ENCODE results near the gene RBM3. TPM values are rescaled to one million over a fixed set of nuclear protein-coding genes. Genes with fewer than 3 reads are reported as not detected.

Gene RBM3
- total RNA-seq, 4 donors from 2014 or later = 94.0 to 204 (median 156) TPM

DNA sequence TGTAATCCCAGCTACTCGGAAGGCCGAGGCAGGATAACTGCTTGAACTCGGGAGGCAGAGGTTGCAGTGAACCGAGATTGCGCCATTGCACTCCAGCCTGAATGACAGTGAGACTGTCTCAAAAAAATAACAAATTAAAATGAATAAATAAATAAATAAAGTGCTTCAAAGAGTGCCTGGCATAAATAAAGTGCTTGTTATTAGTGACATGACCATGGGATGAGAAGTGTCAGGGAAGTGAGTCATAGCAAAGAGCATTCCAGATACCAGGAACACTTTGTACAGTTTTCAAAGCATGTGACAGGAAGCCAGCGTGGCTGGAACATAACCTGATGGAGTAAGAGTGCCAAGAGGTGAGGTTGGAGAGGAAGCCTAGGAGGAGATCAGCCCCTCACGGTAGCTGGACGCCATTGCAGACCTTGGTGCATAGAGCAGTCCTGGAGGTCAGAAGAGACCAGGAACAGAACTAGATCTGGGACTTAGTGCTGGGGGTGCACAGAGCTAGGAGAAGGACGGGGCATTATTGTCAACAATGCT lies 17.0 kb downstream of the RBM3 start:
- peak; percentile 90 for DNase-seq (ENCODE audit: extremely low spot score)
- 65% methylated on average over 9 of the region's 9 CpGs for whole genome bisulfite sequencing
- Histone ChIP-seq H3K27me3 (no peaks in the 10 kb centered on the region), H3K9me3 (no peaks in the 10 kb centered on the region), H3K36me3 (no peaks in the 10 kb centered on the region), H3K27ac (replicated peaks in 1 of 4) (peak overlapping the region; percentile 66 to 73 (median 69)), H3K4me1 (peaks cover 4 to 34% (median 20%) of the 10 kb centered on the region in 4 donors), H3K4me3 (no peak overlapping the region)
- intact Hi-C loops (cut with DNase I) = no loop called here
- TF ChIP-seq POLR2AphosphoS5 (IDR thresholded peaks at IDR 0.05) (peak; percentile 86 to 90), POLR2A (IDR thresholded peaks at IDR 0.05; ENCODE audit: low read depth) (no peak), CTCF (IDR thresholded peaks at IDR 0.05) (peak in 1 of 3 experiments; percentile 11), EP300 (IDR thresholded peaks at IDR 0.05) (peak; percentile 54)

DNA sequence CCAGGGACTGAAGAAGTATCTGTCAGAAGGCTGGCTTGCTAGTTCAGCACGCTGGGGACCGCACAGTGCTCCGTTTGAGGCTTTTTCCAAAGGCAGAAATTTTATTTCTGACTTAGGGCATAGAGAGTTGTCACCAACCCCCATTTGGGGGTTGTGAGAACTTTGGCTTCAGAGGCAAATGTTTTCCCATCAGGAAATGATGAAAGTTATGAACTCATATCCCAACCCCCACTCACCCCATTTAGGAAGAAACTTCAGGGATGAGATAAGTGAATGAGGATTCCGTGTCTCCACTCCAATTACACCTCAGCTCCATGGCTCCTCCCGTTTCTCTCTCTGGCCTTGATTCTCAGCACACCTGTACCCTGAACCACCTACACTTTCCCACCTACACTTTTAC lies 18.7 kb downstream of the RBM3 start:
- Histone ChIP-seq H3K27ac (replicated peaks in 1 of 4) (no peak overlapping the region), H3K4me3 (no peak overlapping the region), H3K9me3 (no peaks in the 10 kb centered on the region), H3K4me1 (peaks cover 4 to 41% (median 23%) of the 10 kb centered on the region in 4 donors), H3K36me3 (no peaks in the 10 kb centered on the region), H3K27me3 (no peaks in the 10 kb centered on the region)
- no peak for TF ChIP-seq EP300 (IDR thresholded peaks at IDR 0.05)
- TF ChIP-seq POLR2AphosphoS5 (IDR thresholded peaks at IDR 0.05) = no peak
- TF ChIP-seq CTCF (IDR thresholded peaks at IDR 0.05) = no peak
- TF ChIP-seq POLR2A (IDR thresholded peaks at IDR 0.05; ENCODE audit: low read depth) = no peak
- intact Hi-C loops (cut with DNase I) = no loop called here
- WGBS = 87% methylated on average over 5 of the region's 5 CpGs
- no peak for DNase-seq (ENCODE audit: extremely low spot score)

GRCh38 chrX:48595929-48596328 lies 21.6 kb downstream of the RBM3 start:
- intact Hi-C loops (cut with DNase I) = no loop called here
- H3K4me3 ChIP-seq = no peak overlapping the region
- H3K36me3 ChIP-seq = peaks cover 9 to 24% (median 21%) of the 10 kb centered on the region in 4 donors
- no peaks in the 10 kb centered on the region for H3K9me3 ChIP-seq
- no peak for DNase-seq (ENCODE audit: extremely low spot score)
- TF ChIP-seq EP300 (IDR thresholded peaks at IDR 0.05) = no peak
- no peak for TF ChIP-seq POLR2A (IDR thresholded peaks at IDR 0.05; ENCODE audit: low read depth)
- TF ChIP-seq CTCF (IDR thresholded peaks at IDR 0.05) = no peak
- WGBS = 64% methylated on average over 2 of the region's 2 CpGs
- H3K4me1 ChIP-seq = peaks cover 9 to 32% (median 20%) of the 10 kb centered on the region in 4 donors
- no peak overlapping the region for H3K27ac ChIP-seq (replicated peaks in 1 of 4)
- no peaks in the 10 kb centered on the region for H3K27me3 ChIP-seq

DNA sequence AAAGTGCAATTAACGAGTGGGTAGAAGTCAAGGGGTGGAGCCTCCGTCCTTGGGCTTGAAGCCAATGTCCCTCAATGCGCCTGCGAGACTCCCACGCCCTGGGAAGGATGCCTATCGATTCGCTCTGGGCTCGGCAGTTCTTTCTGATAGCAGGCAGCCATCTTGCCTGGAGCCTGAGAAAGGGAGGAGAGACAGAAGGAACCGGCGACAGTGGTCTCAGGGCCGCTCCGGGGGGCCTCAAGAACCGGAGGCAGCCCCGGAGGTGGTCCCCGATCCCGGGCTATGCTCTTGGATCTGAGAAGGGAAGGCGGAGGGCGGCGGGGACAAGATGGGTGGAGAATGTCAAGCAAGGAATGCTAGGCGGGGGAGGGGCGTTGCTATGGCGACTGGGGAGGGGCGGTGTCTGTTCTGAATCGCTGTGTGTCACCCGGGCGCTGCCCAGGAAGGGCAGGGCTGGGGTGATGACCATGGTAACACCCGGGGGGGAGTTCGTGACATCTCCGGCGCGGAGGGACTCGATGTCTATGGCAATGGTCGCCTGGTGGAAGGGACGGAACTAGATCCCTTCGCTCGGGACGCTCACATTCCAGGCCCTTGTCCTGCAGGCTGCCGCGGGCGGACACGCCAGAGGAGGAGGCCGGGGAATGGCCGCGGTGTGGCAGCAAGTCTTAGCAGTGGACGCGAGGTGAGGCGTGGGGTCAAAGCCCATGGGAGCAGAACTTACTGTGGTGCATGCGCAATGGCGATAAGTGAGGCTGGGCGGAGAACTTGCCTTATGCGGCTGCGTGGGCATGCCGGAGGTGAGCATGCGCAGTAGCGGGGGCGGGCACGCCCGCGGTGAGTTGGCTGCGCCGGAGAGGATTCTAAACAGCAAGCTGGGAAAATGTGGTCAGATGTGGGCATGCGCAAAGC lies 23.3 kb downstream of the RBM3 start, which contains the start of gene WDR13:
Gene WDR13, plus strand, starts transcription at position 140 of the 912 bp plus-strand sequence. Its CDS starts 505 bp downstream, at position 645.
- Histone ChIP-seq H3K36me3 (peaks cover 9 to 41% (median 38%) of the 10 kb centered on the region in 4 donors), H3K4me3 (peak within 1 kb of the TSS; percentile 61 to 79 (median 64)), H3K27me3 (no peaks in the 10 kb centered on the region), H3K4me1 (peaks cover 6 to 17% (median 14%) of the 10 kb centered on the region in 4 donors), H3K27ac (replicated peaks in 1 of 4) (peak within 1 kb of the TSS; percentile 91 to 96 (median 96)), H3K9me3 (no peaks in the 10 kb centered on the region)
- TF ChIP-seq EP300 (IDR thresholded peaks at IDR 0.05) (no peak), CTCF (IDR thresholded peaks at IDR 0.05) (peak in 1 of 3 experiments; percentile 6), POLR2AphosphoS5 (IDR thresholded peaks at IDR 0.05) (peak; percentile 91), POLR2A (IDR thresholded peaks at IDR 0.05; ENCODE audit: low read depth) (peak; percentile 24)
- DNase-seq (ENCODE audit: extremely low spot score) = peak; percentile 96
- intact Hi-C loops (cut with DNase I) = no loop called here
- 40% methylated on average over 44 of the region's 62 CpGs for WGBS

Measured in esophagus muscularis mucosa (tissue), 4 donors.